RPMI7951 (cell line): ENCODE data around the gene GJC1. TPM values are rescaled to one million over a fixed set of nuclear protein-coding genes. Genes with fewer than 3 reads are reported as not detected.

Source experiments
- DNase-seq: peaks from one replicate; pipeline ENCODE4 v3.0.0-alpha.2; 2012; ENCODE audit warnings: low read depth
- total RNA-seq: library from RNA; depleted of rRNA; stranded (reverse); fragments of >200 nt; shearing (Covaris generic); gene quantifications from 2 replicates; pipeline ENCODE4 v1.2.3, GENCODE V29; 2014; rRNA removed

GJC1 gene
- total RNA-seq: 16.3 and 19.3 TPM in 2 replicates

DNA sequence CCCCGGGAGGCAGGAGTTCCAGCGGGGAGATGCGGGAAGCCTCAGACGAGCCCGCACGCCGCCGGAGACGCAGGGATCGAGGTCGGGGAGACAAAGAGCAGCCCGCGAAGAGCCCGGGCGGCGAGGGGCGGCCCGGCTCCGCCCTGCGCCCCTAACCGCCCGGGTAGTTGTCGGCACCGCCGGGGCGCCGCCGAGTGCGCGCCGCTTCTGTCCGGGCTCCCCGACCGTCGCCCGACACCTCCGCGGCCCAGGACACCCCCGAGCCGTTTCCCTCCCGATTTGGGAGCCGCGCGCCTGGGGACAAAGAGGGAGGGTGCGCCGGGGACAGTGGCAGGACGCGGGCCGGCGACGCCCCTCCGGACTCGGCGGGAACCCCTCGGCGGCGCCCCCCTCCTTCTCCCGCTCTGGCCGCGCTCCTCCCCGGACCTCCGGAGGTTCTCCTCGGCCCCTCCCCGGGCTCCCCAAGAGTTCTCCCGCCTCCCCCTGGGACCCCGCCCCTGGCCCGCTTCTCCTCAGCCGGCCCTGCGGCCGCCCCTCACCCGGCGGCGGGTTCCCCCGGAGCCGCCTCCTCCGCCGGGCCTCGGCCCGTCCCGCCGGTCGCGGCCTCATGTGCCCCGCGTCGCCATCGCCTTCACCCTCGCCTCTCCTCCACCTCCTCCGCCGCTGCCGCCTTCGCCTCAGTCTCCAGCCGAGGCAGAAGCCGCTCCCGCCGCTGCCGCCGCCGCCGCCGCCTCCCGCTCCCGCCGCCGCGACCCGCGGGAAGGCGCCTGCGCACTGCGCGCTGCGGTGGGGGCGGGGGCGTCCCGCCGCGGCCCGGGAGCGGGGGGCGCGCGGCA is at the start of gene GJC1:
TSS of gene GJC1 (minus strand) at position 765 of the 836 bp plus-strand sequence. CDS start 24,470 bp downstream, outside the sequence.
- peak; percentile 61 for DNase-seq

DNA sequence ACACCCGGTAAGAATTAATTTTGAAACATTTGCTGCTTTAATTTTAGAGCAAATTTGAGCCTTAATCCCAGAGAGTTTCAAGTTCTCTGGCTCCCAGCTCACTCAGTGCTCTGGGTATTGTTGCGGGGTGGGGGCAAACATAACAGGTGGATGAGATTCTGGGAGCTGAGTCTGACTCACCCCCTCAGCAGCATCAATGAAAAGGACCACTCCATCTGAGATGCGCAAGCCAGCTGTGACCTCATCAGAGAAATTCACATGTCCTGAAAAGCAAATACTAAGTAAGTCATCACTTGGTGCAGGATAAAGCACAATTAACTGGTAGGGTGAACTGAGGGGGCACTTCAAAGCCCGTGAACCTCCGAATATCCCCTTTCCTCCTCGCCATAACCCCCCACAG is 49.3 kb upstream of the GJC1 start:
- no peak for DNase-seq

GRCh38 chr17:44878627-44879221 is 48.6 kb upstream of the GJC1 start:
- peak; percentile 44 for DNase-seq

DNA sequence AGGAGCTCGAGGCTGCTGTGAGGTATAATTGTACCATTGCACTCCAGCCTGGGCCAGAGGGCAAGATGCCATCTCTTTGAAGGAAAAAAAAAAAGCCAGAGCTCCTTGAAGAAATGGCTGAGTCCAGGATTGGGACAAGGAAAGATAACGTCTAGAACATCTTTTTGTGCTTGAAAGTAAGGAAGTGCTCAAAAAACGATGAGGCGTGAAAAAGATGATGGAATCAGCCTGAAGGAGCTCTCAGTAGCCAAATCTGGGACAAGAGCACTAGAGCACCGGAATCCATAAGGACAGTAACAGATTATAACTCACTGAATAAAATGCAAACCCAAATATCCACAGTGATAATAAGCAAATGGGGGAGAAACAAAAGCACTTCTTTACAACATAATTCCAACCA is 47.0 kb upstream of the GJC1 start:
- DNase-seq: no peak

DNA sequence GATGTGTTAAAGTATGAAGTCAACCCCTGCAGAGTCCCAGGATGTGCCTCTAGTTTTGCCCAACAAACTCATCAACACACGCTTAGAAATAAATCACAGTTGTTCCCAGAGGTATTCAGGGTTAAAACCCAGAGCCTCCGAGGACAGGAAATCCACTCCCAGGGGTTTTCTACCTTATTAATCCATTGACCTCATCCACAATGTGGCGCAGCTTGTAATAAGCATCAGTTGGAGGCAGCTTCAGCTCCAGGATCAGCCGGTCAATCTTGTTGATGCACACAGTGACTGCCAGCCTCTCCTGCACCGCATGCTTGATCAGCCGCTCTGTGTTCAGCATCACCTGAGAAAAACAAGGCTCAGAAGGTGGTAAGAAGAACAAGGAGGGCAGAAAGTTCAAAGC is 45.7 kb upstream of the GJC1 start:
- no peak for DNase-seq

DNA sequence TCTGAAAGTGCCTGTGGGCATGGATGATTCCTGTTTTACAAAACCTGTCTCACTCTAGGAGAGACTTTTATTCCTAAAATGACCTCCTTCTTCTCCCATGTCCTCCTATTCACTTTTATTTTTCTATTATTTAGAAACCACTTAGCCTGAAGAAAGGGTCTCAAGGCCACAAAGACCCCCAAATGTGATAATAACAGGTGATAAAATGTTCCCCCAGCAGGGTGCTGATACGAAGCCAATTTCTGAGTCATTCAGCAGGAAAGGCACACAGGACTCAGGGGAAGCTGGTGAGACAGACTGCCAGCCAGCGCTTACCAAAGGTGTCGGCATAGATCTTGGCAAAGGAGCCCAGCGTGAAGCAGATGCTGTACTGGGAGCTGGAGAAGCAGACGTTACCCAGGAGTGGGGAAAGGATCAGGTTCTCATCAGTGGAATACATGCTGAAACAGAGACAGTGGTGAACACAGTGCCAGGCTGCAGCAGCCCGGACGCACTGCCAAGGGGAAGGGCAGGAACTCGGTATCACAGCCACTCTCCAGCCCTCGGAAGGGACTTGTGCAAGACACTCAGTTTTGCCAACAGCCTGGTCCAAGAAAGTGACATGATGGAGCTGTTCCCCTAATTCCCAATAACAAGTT is 42.2 kb upstream of the GJC1 start:
- no peak for DNase-seq

- no peak for DNase-seq
These were observed 41.5 kb upstream of the GJC1 start for GRCh38 chr17:44871556-44871955.

- DNase-seq: no peak
These were observed 37.8 kb upstream of the GJC1 start for GRCh38 chr17:44867841-44868240.

DNA sequence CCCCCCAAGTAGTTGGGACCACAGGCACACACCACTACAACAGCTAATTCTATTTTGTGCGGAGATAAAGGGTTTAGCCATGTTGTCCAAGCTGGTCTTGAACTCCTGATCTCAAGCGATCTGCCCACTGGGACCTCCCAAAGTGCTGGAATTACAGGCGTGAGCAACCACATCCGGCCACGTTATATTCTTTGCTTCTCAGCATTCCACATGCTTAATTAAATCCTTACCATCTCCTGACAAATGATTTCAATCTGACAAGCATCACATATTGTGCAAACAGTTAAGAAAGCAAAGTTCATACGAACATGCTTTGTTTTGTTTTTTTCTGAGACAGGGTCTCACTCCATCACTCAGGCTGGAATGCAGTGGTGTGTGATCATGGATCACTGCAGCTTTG is 35.8 kb upstream of the GJC1 start:
- no peak for DNase-seq

- DNase-seq: peak; percentile 65
These were observed 35.2 kb upstream of the GJC1 start for GRCh38 chr17:44865231-44865660.

DNA sequence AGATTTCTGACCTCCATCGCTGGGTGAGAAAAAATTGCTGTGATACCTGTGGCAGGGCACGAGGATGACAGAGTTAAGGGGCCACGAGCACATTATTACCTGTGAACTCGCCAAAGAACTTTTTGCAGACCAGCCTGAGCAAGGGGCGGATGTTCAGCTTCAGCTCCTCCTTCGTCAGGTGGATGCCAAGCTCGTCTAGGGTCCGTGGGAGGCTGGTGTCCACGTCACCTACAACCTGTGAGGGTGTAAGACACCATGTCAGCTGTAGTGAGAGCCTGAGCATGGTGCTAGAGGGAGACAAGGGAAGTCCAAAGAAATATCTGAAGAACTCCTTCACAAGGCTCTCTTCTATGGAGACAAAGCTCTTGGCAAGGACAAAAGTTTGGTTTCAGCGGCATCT is 34.7 kb upstream of the GJC1 start:
- no peak for DNase-seq

DNA sequence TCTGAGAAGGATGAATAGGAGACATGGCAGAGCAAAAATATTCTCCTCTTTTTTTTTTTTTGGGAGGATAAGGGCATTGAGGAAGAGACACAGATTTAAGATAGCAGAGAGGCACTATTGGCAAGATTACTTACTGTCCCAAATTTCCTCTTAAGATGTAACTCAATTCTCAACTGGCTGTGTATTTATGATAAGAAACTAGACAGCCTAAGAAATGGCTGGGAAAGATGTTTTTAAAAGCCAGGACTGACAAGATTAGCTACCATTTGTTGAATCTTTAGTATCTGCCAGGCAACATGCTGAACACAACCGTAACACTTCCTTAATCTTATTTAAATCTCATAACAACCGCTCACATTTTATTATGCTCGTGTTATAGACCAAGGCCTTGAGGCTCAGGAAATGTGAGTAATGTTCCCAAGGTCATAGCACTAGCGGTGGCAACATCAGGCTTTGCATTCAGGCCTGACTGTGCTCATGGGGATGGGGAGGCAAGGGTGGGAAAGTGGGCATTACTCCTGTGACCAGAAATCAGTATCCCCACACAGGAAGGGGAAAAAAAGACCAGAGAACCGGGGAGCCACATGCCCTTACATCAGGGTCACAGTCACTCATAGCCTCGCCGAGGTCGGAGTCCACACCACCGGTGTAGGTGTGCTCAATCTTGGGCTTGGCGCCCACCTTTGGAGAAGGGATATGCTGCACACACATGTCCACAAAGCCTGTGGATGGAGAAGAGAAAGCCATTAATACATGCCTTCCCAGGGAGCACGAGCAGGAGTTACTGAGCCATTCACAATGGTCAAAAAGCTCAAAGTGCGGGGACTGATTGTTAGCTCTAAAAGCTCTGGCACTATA is 33.2 kb upstream of the GJC1 start:
- DNase-seq: no peak

- no peak for DNase-seq
These were observed 32.3 kb upstream of the GJC1 start for GRCh38 chr17:44862278-44862914.

DNA sequence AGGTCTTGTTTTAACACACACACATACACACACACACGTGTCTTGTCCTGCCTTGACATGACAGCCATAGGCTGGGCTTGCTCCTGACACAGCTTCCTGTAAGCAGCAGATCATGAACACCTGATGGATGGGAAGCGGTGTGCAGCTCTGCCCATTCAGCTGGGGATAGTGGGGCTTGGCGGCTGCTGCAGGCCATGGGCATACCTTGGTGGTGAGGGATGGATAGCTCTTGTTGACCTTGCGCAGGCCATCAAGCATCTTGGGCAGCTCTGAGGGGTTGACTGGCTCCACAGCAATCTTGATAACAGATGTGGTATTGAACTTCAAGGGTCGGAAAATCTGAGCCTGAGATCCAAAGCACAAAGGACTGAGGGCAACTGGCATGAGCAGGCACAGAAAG is 29.6 kb upstream of the GJC1 start:
- DNase-seq: no peak

DNA sequence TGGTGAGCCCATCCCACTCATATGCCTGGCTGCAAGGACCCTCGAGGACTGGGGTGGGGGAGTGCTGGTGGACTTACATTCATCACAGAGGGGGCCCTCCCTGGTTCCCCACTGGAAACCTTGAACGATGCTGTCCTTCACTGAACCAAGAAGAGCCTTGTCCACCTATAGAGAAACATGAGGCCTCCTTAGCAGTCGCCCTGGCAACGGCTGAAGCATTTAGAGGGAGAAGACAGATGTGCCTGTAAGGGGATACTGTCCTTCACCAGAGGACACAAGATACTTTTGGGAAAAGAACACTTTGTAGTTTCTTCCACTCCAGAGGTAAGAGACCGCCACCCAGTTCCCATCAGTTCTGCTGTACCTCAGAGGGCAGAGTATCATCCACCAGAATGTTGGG is 24.1 kb upstream of the GJC1 start:
- no peak for DNase-seq

DNA sequence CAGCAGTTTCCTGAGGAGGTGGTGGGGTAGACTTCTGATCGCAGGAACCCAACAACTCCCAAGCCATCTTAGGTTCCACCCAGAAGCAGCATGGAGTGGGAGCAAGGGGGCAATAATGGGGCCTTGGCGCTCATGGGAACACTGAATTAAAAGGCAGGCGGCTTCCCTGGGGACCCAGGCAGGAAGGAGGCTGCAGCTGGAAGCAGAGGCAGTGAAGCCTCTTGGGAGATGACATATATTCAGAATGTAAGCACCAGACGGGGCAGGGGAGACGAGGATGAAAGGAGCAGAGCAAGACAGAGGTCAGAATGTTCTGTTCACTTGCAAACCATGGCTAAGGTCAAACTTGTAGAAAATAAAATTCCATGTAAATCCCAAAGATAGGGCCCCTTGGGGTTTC is 20.5 kb upstream of the GJC1 start:
- no peak for DNase-seq

- no peak for DNase-seq
These were observed 19.9 kb upstream of the GJC1 start for GRCh38 chr17:44850025-44850424.

GRCh38 chr17:44848961-44849489 is 18.9 kb upstream of the GJC1 start:
- DNase-seq: no peak

DNA sequence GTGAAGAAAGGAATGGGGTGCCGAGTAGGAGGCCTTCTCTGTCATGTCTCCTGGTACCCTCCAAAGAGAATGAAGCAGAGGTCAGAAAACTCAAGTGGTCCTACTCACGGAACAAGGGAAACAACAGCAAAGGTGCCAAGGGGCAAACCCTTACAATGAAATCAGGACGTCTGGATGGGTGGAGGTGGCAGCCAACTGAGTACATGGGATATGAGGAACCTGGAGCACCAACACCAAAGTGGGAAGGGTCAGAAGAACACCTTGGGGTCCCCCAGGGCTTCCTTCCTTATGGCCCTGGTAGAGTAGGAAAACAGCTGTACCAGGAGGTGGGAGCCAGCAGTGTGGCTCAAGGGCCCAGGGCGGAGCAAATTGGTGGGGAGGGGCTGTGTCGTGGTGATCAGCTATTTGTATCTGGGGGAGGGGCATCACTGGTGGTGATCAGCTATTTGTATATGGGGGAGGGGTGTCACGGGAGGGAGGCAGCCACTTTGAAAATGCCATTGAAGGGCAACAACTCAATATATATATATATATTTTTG is 18.2 kb upstream of the GJC1 start:
- DNase-seq: no peak

GRCh38 chr17:44847586-44847985 is 17.5 kb upstream of the GJC1 start, which contains the start of gene HIGD1B:
TSS of gene HIGD1B (plus strand) at chr17:44847883. CDS start at chr17:44848153, 270 bp downstream.
- no peak for DNase-seq

- DNase-seq: no peak
These were observed 16.1 kb upstream of the GJC1 start for GRCh38 chr17:44846206-44846605.
